IPS-18a (cell line): ENCODE data around the gene COPS3.

Source experiments
- H3K27ac ChIP-seq: one replicate; pipeline ENCODE4 v1.5.1; 2013; ENCODE audit warnings: low read length
- H3K27me3 ChIP-seq: one replicate; pipeline ENCODE4 v1.6.1; 2013; ENCODE audit warnings: mild to moderate bottlenecking, low read length; ENCODE audit not compliant: control insufficient read depth, insufficient read depth
- H3K36me3 ChIP-seq: one replicate; pipeline ENCODE4 v1.6.1; 2013; ENCODE audit warnings: low read depth, low read length; ENCODE audit not compliant: control insufficient read depth
- H3K4me1 ChIP-seq: one replicate; pipeline ENCODE4 v1.6.1; 2013; ENCODE audit warnings: low read depth, low read length; ENCODE audit not compliant: control insufficient read depth
- H3K4me3 ChIP-seq: one replicate; pipeline ENCODE4 v1.5.1; 2013; ENCODE audit warnings: low read length
- H3K9ac ChIP-seq: one replicate; pipeline ENCODE4 v1.6.1; 2013; ENCODE audit warnings: mild to moderate bottlenecking, low read length, moderate library complexity
- H3K9me3 ChIP-seq: one replicate; pipeline ENCODE4 v1.6.1; 2013; ENCODE audit warnings: low read depth, low read length; ENCODE audit not compliant: control insufficient read depth

Gene COPS3

GRCh38 chr17:17224137-17224536 lies 56.9 kb downstream of the COPS3 start:
- Histone ChIP-seq H3K27ac (no peak overlapping the region), H3K9ac (no peak overlapping the region), H3K4me3 (no peak overlapping the region), H3K4me1 (no peaks in the 10 kb centered on the region), H3K9me3 (no peaks in the 10 kb centered on the region), H3K36me3 (peaks cover 88% of the 10 kb centered on the region), H3K27me3 (no peaks in the 10 kb centered on the region)

GRCh38 chr17:17223736-17224135 lies 57.3 kb downstream of the COPS3 start:
- no peak overlapping the region for H3K4me3 ChIP-seq
- H3K4me1 ChIP-seq: no peaks in the 10 kb centered on the region
- no peaks in the 10 kb centered on the region for H3K9me3 ChIP-seq
- H3K36me3 ChIP-seq: peaks cover 88% of the 10 kb centered on the region
- H3K27ac ChIP-seq: no peak overlapping the region
- no peaks in the 10 kb centered on the region for H3K27me3 ChIP-seq
- no peak overlapping the region for H3K9ac ChIP-seq

DNA sequence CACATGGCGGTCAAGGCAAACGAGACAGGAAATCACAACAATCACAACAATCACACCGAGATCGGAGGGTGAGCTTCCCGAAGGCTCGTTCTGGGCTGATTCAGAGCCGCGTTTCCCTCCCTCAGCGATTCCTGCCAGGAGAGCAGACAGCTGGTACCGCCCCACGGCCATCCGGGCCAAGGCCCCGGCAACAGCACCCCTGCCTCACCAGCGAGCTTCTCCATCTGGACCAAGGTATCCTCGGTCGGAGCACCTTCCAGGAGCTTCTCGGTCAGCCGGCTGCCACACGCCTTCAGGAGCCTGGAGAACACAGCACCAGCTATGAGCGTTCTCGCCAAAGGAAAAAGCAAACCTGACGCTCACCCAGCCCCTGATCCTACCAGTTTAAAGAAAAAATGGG lies 59.7 kb downstream of the COPS3 start:
- H3K4me3 ChIP-seq: no peak overlapping the region

GRCh38 chr17:17220529-17220928 lies 60.5 kb downstream of the COPS3 start:
- Histone ChIP-seq H3K9me3 (no peaks in the 10 kb centered on the region), H3K27me3 (no peaks in the 10 kb centered on the region), H3K4me3 (no peak overlapping the region), H3K4me1 (no peaks in the 10 kb centered on the region), H3K27ac (no peak overlapping the region), H3K9ac (no peak overlapping the region), H3K36me3 (peaks cover 88% of the 10 kb centered on the region)

More for the DNA sequence above, 59.7 kb downstream of the COPS3 start:
- Histone ChIP-seq H3K4me1 (no peaks in the 10 kb centered on the region), H3K9ac (no peak overlapping the region), H3K27ac (no peak overlapping the region), H3K9me3 (no peaks in the 10 kb centered on the region), H3K27me3 (no peaks in the 10 kb centered on the region), H3K36me3 (peaks cover 89% of the 10 kb centered on the region)

- Histone ChIP-seq H3K36me3 (peaks cover 82% of the 10 kb centered on the region), H3K27ac (no peak overlapping the region)
These were observed 63.1 kb downstream of the COPS3 start for GRCh38 chr17:17217995-17218394.

GRCh38 chr17:17216776-17217175 lies 64.3 kb downstream of the COPS3 start:
- H3K9me3 ChIP-seq: no peaks in the 10 kb centered on the region
- no peak overlapping the region for H3K27ac ChIP-seq
- H3K4me1 ChIP-seq: no peaks in the 10 kb centered on the region
- no peak overlapping the region for H3K9ac ChIP-seq
- no peaks in the 10 kb centered on the region for H3K27me3 ChIP-seq
- no peak overlapping the region for H3K4me3 ChIP-seq
- peaks cover 76% of the 10 kb centered on the region for H3K36me3 ChIP-seq

More at GRCh38 chr17:17217995-17218394, 63.1 kb downstream of the COPS3 start:
- H3K27me3 ChIP-seq: no peaks in the 10 kb centered on the region
- no peaks in the 10 kb centered on the region for H3K9me3 ChIP-seq
- H3K4me3 ChIP-seq: no peak overlapping the region
- no peaks in the 10 kb centered on the region for H3K4me1 ChIP-seq
- H3K9ac ChIP-seq: no peak overlapping the region

DNA sequence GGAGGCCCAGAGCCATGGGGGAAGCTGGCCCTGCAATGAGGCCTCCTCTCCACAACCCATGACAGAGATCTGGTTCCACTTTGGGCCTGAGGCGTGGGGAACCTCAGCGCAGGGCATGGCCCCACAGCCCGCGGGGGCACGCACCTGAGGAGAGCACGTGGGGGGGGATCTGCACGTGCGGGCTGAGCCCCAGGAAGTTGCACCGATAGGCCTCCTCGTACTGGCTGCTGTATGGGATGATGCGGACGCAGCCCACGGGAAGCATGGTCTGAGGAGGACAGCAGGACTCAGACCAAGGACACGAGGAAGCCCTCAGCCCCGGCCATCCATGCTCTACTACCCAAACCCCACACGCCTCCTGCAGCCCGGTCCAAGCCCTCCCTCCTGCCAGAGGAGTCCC lies 64.8 kb downstream of the COPS3 start:
- H3K36me3 ChIP-seq: peaks cover 70% of the 10 kb centered on the region
- no peaks in the 10 kb centered on the region for H3K27me3 ChIP-seq
- no peaks in the 10 kb centered on the region for H3K9me3 ChIP-seq
- H3K27ac ChIP-seq: no peak overlapping the region
- no peak overlapping the region for H3K4me3 ChIP-seq
- no peak overlapping the region for H3K9ac ChIP-seq
- H3K4me1 ChIP-seq: no peaks in the 10 kb centered on the region

- Histone ChIP-seq H3K4me1 (no peaks in the 10 kb centered on the region), H3K9ac (no peak overlapping the region), H3K27me3 (no peaks in the 10 kb centered on the region), H3K9me3 (no peaks in the 10 kb centered on the region), H3K36me3 (peaks cover 64% of the 10 kb centered on the region), H3K4me3 (no peak overlapping the region), H3K27ac (no peak overlapping the region)
These were observed 65.5 kb downstream of the COPS3 start for GRCh38 chr17:17215575-17215974.

- Histone ChIP-seq H3K27me3 (no peaks in the 10 kb centered on the region), H3K4me1 (no peaks in the 10 kb centered on the region), H3K4me3 (no peak overlapping the region), H3K27ac (no peak overlapping the region), H3K9me3 (no peaks in the 10 kb centered on the region), H3K36me3 (peaks cover 58% of the 10 kb centered on the region), H3K9ac (no peak overlapping the region)
These were observed 66.2 kb downstream of the COPS3 start for GRCh38 chr17:17214646-17215436.

- Histone ChIP-seq H3K9ac (no peak overlapping the region), H3K36me3 (peaks cover 54% of the 10 kb centered on the region), H3K4me3 (no peak overlapping the region), H3K9me3 (no peaks in the 10 kb centered on the region), H3K4me1 (no peaks in the 10 kb centered on the region), H3K27me3 (no peaks in the 10 kb centered on the region), H3K27ac (no peak overlapping the region)
These were observed 67.3 kb downstream of the COPS3 start for GRCh38 chr17:17213775-17214174.

DNA sequence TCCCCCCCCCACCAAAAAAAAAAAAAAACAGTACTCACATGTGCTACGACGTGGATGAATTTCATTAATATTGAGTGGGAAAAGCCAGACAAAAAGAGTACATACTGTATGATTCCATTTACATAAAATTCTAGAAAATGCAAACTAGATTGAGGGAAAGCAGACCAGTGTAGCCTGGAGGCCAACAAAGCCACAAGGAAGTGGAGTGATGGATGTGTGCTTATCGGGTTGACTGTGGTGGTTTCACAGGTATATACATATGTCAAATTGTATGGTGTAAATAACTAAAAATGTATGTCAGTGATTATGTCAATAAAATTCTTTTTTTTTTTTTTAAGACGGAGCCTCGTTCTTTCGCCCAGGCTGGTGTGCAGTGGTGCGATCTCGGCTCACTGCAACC lies 73.0 kb downstream of the COPS3 start:
- no peaks in the 10 kb centered on the region for H3K9me3 ChIP-seq
- no peak overlapping the region for H3K27ac ChIP-seq
- H3K36me3 ChIP-seq: peaks cover 5% of the 10 kb centered on the region
- no peak overlapping the region for H3K9ac ChIP-seq
- H3K27me3 ChIP-seq: no peaks in the 10 kb centered on the region
- no peak overlapping the region for H3K4me3 ChIP-seq
- H3K4me1 ChIP-seq: no peaks in the 10 kb centered on the region

DNA sequence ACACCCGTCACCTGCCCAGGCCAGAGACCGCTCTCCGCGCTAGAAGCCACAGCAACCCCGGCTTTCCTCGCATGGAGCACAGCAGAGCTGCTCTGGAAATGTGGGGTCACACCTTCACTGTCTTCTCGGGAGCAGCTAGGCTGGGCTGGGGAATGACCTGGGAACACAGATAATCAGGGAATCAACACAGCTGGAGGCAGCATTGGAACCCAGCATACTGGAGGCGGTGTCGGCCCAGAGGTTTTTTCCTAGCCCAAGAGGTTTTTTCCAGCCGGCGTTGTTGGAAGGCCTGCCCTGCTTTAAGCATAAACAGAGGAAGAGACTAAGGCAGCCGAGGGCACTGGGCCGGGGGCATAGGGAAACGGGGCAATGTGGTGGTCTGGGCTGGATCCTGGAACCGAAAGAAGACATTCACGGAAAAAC lies 74.1 kb downstream of the COPS3 start:
- no peaks in the 10 kb centered on the region for H3K4me1 ChIP-seq
- no peak overlapping the region for H3K4me3 ChIP-seq
- no peak overlapping the region for H3K9ac ChIP-seq
- no peaks in the 10 kb centered on the region for H3K36me3 ChIP-seq
- no peaks in the 10 kb centered on the region for H3K9me3 ChIP-seq
- H3K27me3 ChIP-seq: no peaks in the 10 kb centered on the region
- no peak overlapping the region for H3K27ac ChIP-seq
